Osteoblast (primary cell): Measurements from ENCODE around the gene EPB41L1. TPM values are rescaled to one million over a fixed set of nuclear protein-coding genes. Genes with fewer than 3 reads are reported as not detected.

ENCODE experiments used
- DNase-seq: peaks from one replicate; pipeline ENCODE4 v3.0.0; 2011; ENCODE audit warnings: low spot score, mixed read lengths; ENCODE audit not compliant: insufficient read length; ENCODE audit errors: missing footprints
- H2AFZ ChIP-seq: 2 replicates; pipeline ENCODE4 v1.6.0; 2011; ENCODE audit warnings: mild to moderate bottlenecking, low read length
- H3K27ac ChIP-seq: 2 replicates; pipeline ENCODE4 v1.5.1; 2011; ENCODE audit warnings: mild to moderate bottlenecking, low read depth, low read length, moderate library complexity
- H3K27me3 ChIP-seq: 2 replicates; pipeline ENCODE4 v1.6.0; 2012; ENCODE audit warnings: mild to moderate bottlenecking, control low read depth, inconsistent platforms, low read length, moderate library complexity; ENCODE audit not compliant: insufficient read depth
- H3K36me3 ChIP-seq: 2 replicates; pipeline ENCODE4 v1.5.1; 2011; ENCODE audit warnings: mild to moderate bottlenecking, low read length, control low read depth, moderate library complexity; ENCODE audit not compliant: insufficient read depth
- H3K4me1 ChIP-seq: 2 replicates; pipeline ENCODE4 v1.5.1; 2011; ENCODE audit warnings: mild to moderate bottlenecking, low read length, control low read depth, moderate library complexity; ENCODE audit not compliant: insufficient read depth
- H3K4me2 ChIP-seq: 2 replicates; pipeline ENCODE4 v1.6.0; 2011; ENCODE audit warnings: mild to moderate bottlenecking, low read length; ENCODE audit not compliant: insufficient read depth
- H3K4me3 ChIP-seq: fragments of 200-600 bp; sonication (generic); 3 replicates; pipeline ENCODE4 v1.5.1; 2012; ENCODE audit warnings: mild to moderate bottlenecking, low read length, inconsistent platforms; ENCODE audit not compliant: insufficient read depth
- H3K79me2 ChIP-seq: 2 replicates; pipeline ENCODE4 v1.6.0; 2012; ENCODE audit warnings: mild to moderate bottlenecking, low read length, control low read depth, inconsistent platforms; ENCODE audit not compliant: insufficient read depth
- H3K9me3 ChIP-seq: 2 replicates; pipeline ENCODE4 v1.5.1; 2011; ENCODE audit warnings: low read depth, low read length, control low read depth
- H4K20me1 ChIP-seq: 2 replicates; pipeline ENCODE4 v1.6.0; 2012; ENCODE audit warnings: mild to moderate bottlenecking, low read length, control low read depth; ENCODE audit not compliant: insufficient read depth
- CTCF ChIP-seq: IDR thresholded peaks from 2 replicates; pipeline ENCODE4 v1.5.1; 2011; ENCODE audit warnings: mild to moderate bottlenecking, low read depth, low read length, moderate library complexity; ENCODE audit errors: extremely low read depth
- total RNA-seq: library from RNA; depleted of rRNA; stranded (reverse); fragments of >200 nt; gene quantifications from 2 replicates; pipeline ENCODE4 v1.2.3, GENCODE V29; 2012

Gene EPB41L1
- total RNA-seq, 1 donor = 26.8 TPM

GRCh38 chr20:36107881-36108280 is 46.7 kb upstream of the EPB41L1 start:
- Histone ChIP-seq H3K4me3 (no peak overlapping the region), H3K36me3 (no peaks in the 10 kb centered on the region), H4K20me1 (no peaks in the 10 kb centered on the region), H3K4me1 (peaks cover 14% of the 10 kb centered on the region), H2AFZ (no peak overlapping the region), H3K27ac (no peak overlapping the region), H3K4me2 (no peak overlapping the region), H3K9me3 (no peaks in the 10 kb centered on the region), H3K79me2 (peaks cover 12% of the 10 kb centered on the region), H3K27me3 (no peaks in the 10 kb centered on the region)
- no peak for DNase-seq
- no peak for TF ChIP-seq CTCF

GRCh38 chr20:36109251-36109947 is 45.1 kb upstream of the EPB41L1 start:
- TF ChIP-seq CTCF = no peak
- Histone ChIP-seq H3K4me3 (no peak overlapping the region), H3K9me3 (no peaks in the 10 kb centered on the region), H3K4me2 (no peak overlapping the region), H4K20me1 (no peaks in the 10 kb centered on the region), H3K27ac (no peak overlapping the region), H3K27me3 (no peaks in the 10 kb centered on the region), H3K79me2 (peaks cover 12% of the 10 kb centered on the region), H2AFZ (no peak overlapping the region), H3K36me3 (no peaks in the 10 kb centered on the region), H3K4me1 (peaks cover 4% of the 10 kb centered on the region)
- DNase-seq = no peak

GRCh38 chr20:36110994-36111393 is 43.5 kb upstream of the EPB41L1 start:
- Histone ChIP-seq H2AFZ (no peak overlapping the region), H3K4me3 (no peak overlapping the region), H4K20me1 (no peaks in the 10 kb centered on the region), H3K27me3 (no peaks in the 10 kb centered on the region), H3K79me2 (peaks cover 4% of the 10 kb centered on the region), H3K4me1 (peaks cover 2% of the 10 kb centered on the region), H3K36me3 (no peaks in the 10 kb centered on the region), H3K27ac (no peak overlapping the region), H3K9me3 (no peaks in the 10 kb centered on the region), H3K4me2 (no peak overlapping the region)
- no peak for DNase-seq
- TF ChIP-seq CTCF = no peak

- Histone ChIP-seq H2AFZ (no peak overlapping the region), H3K4me1 (peaks cover 13% of the 10 kb centered on the region)
Measured at GRCh38 chr20:36112112-36112511, 42.4 kb upstream of the EPB41L1 start.

More at GRCh38 chr20:36112112-36112511, 42.4 kb upstream of the EPB41L1 start:
- no peak overlapping the region for H3K27ac ChIP-seq
- no peaks in the 10 kb centered on the region for H3K36me3 ChIP-seq
- H3K27me3 ChIP-seq = no peaks in the 10 kb centered on the region
- no peak for TF ChIP-seq CTCF
- H3K79me2 ChIP-seq = no peaks in the 10 kb centered on the region
- no peak for DNase-seq
- no peaks in the 10 kb centered on the region for H3K9me3 ChIP-seq
- no peaks in the 10 kb centered on the region for H4K20me1 ChIP-seq
- H3K4me2 ChIP-seq = no peak overlapping the region
- H3K4me3 ChIP-seq = no peak overlapping the region
